Smooth muscle cell (in vitro differentiated cells): Measurements from ENCODE around the gene DUSP3. TPM values are rescaled to one million over a fixed set of nuclear protein-coding genes. Genes with fewer than 3 reads are reported as not detected.

Experiments
- DNase-seq: peaks from one replicate; lab custom pipeline; 2025; ENCODE audit not compliant: unreplicated experiment; lab: John Stamatoyannopoulos, UW
- H2AFZ ChIP-seq: fragments of 200-600 bp; sonication (generic); 2 replicates; pipeline ENCODE4 v1.6.0; 2016; ENCODE audit warnings: antibody characterized with exemption, low read depth, mild to moderate bottlenecking
- H3F3A ChIP-seq: fragments of 200-600 bp; sonication (generic); 2 replicates; pipeline ENCODE4 v1.6.0; 2017; ENCODE audit warnings: antibody characterized with exemption, low read depth
- H3K27ac ChIP-seq: fragments of 200-600 bp; sonication (generic); 2 replicates; pipeline ENCODE4 v1.5.1; 2016; ENCODE audit warnings: low read depth, mild to moderate bottlenecking
- H3K27me3 ChIP-seq: fragments of 200-600 bp; sonication (generic); 2 replicates; pipeline ENCODE4 v1.6.1; 2016; ENCODE audit warnings: low read depth, mild to moderate bottlenecking
- H3K36me3 ChIP-seq: fragments of 200-600 bp; sonication (generic); 2 replicates; pipeline ENCODE4 v1.5.1; 2016; ENCODE audit warnings: low read depth
- H3K4me1 ChIP-seq: fragments of 200-600 bp; sonication (generic); 2 replicates; pipeline ENCODE4 v1.5.1; 2016; ENCODE audit warnings: low read depth
- H3K4me2 ChIP-seq: fragments of 200-600 bp; sonication (generic); 2 replicates; pipeline ENCODE4 v1.6.0; 2016; ENCODE audit warnings: mild to moderate bottlenecking
- H3K4me3 ChIP-seq: fragments of 200-600 bp; sonication (generic); 2 replicates; pipeline ENCODE4 v1.5.1; 2016; ENCODE audit warnings: mild to moderate bottlenecking
- H3K79me2 ChIP-seq: fragments of 200-600 bp; sonication (generic); 2 replicates; pipeline ENCODE4 v1.6.0; 2016; ENCODE audit warnings: low read depth, mild to moderate bottlenecking
- H3K9ac ChIP-seq: fragments of 200-600 bp; sonication (generic); 2 replicates; pipeline ENCODE4 v1.6.0; 2016; ENCODE audit warnings: low read depth
- H3K9me3 ChIP-seq: fragments of 200-600 bp; sonication (generic); replicated peaks from 2 replicates; pipeline ENCODE4 v1.5.1; 2016; ENCODE audit warnings: low read depth
- H4K20me1 ChIP-seq: fragments of 200-600 bp; sonication (generic); 2 replicates; pipeline ENCODE4 v1.6.0; 2016; ENCODE audit warnings: low read depth
- CTCF ChIP-seq: fragments of 200-600 bp; sonication (generic); IDR thresholded peaks from 2 replicates; pipeline ENCODE4 v1.5.1; 2017; ENCODE audit warnings: borderline replicate concordance, mild to moderate bottlenecking, antibody characterized with exemption; ENCODE audit not compliant: insufficient read depth, poor library complexity, severe bottlenecking
- WGBS: methylation state at CpG from one replicate; pipeline ENCODE4 v1.1.7; 2016; ENCODE audit warnings: low lambda C conversion rate; 5-methylcytosine and 5-hydroxymethylcytosine counted together
- polyA plus RNA-seq: library from polyadenylated mRNA; unstranded; fragments of >200 nt; fragmentation: Nextera tagmentation; extraction: Ambion mirVana; gene quantifications from 2 replicates; pipeline ENCODE4 v1.2.1, GENCODE V29; 2016
- total RNA-seq: library from RNA; depleted of rRNA; stranded (reverse); fragments of >200 nt; gene quantifications from 2 replicates; pipeline ENCODE4 v1.2.3, GENCODE V29; 2014

DUSP3 gene
- total and polyA plus RNA-seq, 2 experiments from 2014 or later, result 25.6 to 34.4 TPM

- Histone ChIP-seq H3K36me3 (no peaks in the 10 kb centered on the region), H3K4me3 (no peak overlapping the region), H3K4me2 (no peak overlapping the region), H3F3A (no peaks in the 10 kb centered on the region), H3K9ac (no peak overlapping the region), H3K4me1 (no peaks in the 10 kb centered on the region), H3K79me2 (no peaks in the 10 kb centered on the region), H3K9me3 (no peaks in the 10 kb centered on the region), H3K27ac (no peak overlapping the region), H3K27me3 (no peaks in the 10 kb centered on the region), H4K20me1 (no peaks in the 10 kb centered on the region), H2AFZ (no peak overlapping the region)
- WGBS, result 27% methylated on average over 3 of the region's 3 CpGs
- no peak for TF ChIP-seq CTCF
- no peak for DNase-seq
Measured at GRCh38 chr17:43791589-43791988, 12.8 kb upstream of the DUSP3 start.

GRCh38 chr17:43790311-43790940, 11.6 kb upstream of the DUSP3 start:
- no peak overlapping the region for H2AFZ ChIP-seq
- H3K9me3 ChIP-seq, result no peaks in the 10 kb centered on the region
- no peak overlapping the region for H3K4me3 ChIP-seq
- H3K4me1 ChIP-seq, result no peaks in the 10 kb centered on the region
- H3K36me3 ChIP-seq, result no peaks in the 10 kb centered on the region
- no peaks in the 10 kb centered on the region for H4K20me1 ChIP-seq
- H3F3A ChIP-seq, result no peaks in the 10 kb centered on the region
- no peak overlapping the region for H3K4me2 ChIP-seq
- no peak overlapping the region for H3K27ac ChIP-seq
- WGBS, result 96% methylated on average over 14 of the region's 14 CpGs
- no peaks in the 10 kb centered on the region for H3K79me2 ChIP-seq
- DNase-seq, result no peak
- H3K9ac ChIP-seq, result no peak overlapping the region
- no peak for TF ChIP-seq CTCF
- H3K27me3 ChIP-seq, result no peaks in the 10 kb centered on the region

GRCh38 chr17:43789482-43789881, 10.7 kb upstream of the DUSP3 start:
- Histone ChIP-seq H3K9me3 (no peaks in the 10 kb centered on the region), H3K9ac (no peak overlapping the region), H3K79me2 (no peaks in the 10 kb centered on the region), H3K4me3 (no peak overlapping the region), H3K27me3 (no peaks in the 10 kb centered on the region), H3F3A (no peaks in the 10 kb centered on the region), H3K27ac (no peak overlapping the region), H3K4me2 (no peak overlapping the region), H4K20me1 (no peaks in the 10 kb centered on the region), H2AFZ (no peak overlapping the region), H3K4me1 (no peaks in the 10 kb centered on the region), H3K36me3 (no peaks in the 10 kb centered on the region)
- TF ChIP-seq CTCF, result no peak
- WGBS, result 92% methylated on average over 1 of the region's 1 CpG
- DNase-seq, result no peak

- H3K27ac ChIP-seq, result no peak overlapping the region
- H3K79me2 ChIP-seq, result no peaks in the 10 kb centered on the region
- no peaks in the 10 kb centered on the region for H3K4me1 ChIP-seq
- H3K4me2 ChIP-seq, result no peak overlapping the region
- H3K27me3 ChIP-seq, result no peaks in the 10 kb centered on the region
- H3K9me3 ChIP-seq, result no peaks in the 10 kb centered on the region
- no peak for DNase-seq
- H2AFZ ChIP-seq, result no peak overlapping the region
- no peak for TF ChIP-seq CTCF
- 92% methylated on average over 5 of the region's 5 CpGs for WGBS
- H3K4me3 ChIP-seq, result no peak overlapping the region
- no peaks in the 10 kb centered on the region for H4K20me1 ChIP-seq
- H3K36me3 ChIP-seq, result no peaks in the 10 kb centered on the region
- H3F3A ChIP-seq, result no peaks in the 10 kb centered on the region
- H3K9ac ChIP-seq, result no peak overlapping the region
Measured at GRCh38 chr17:43788540-43788939, 9.8 kb upstream of the DUSP3 start.
